CD4-positive, CD25-positive, alpha-beta regulatory T cell (primary cell): ENCODE measurements around the gene ZNF618. TPM values are rescaled to one million over a fixed set of nuclear protein-coding genes. Genes with fewer than 3 reads are reported as not detected.

Experiments
- ATAC-seq, 2 donors: fragments of 150-1000 bp; cut with Tn5 transposase; one replicate each; pipeline ENCODE4 v1.10.0; 2021; ENCODE audit warnings: low read depth in 2 of 2, moderate number of reproducible peaks in 2 of 2, moderate library complexity in 1 of 2
- DNase-seq, 3 donors: peaks; one replicate each; pipeline versions ENCODE4 v3.0.0 to v3.0.0-alpha.2; 2012 to 2022; ENCODE audit warnings: mixed read lengths in 1 of 3
- H3K27ac ChIP-seq: one replicate; pipeline ENCODE4 v1.7.0; 2013; ENCODE audit warnings: mild to moderate bottlenecking, low read length; ENCODE audit not compliant: insufficient read depth, poor library complexity, severe bottlenecking
- H3K27me3 ChIP-seq: one replicate; pipeline ENCODE4 v1.7.0; 2013; ENCODE audit warnings: low read length; ENCODE audit not compliant: control insufficient read depth, insufficient read depth
- H3K36me3 ChIP-seq: one replicate; pipeline ENCODE4 v1.7.0; 2013; ENCODE audit warnings: mild to moderate bottlenecking, low read length, moderate library complexity; ENCODE audit not compliant: control insufficient read depth, insufficient read depth
- H3K4me1 ChIP-seq: 2 replicates; pipeline ENCODE4 v1.7.0; 2013; ENCODE audit warnings: mild to moderate bottlenecking, low read length; ENCODE audit not compliant: insufficient read depth, control insufficient read depth, poor library complexity, severe bottlenecking
- H3K4me3 ChIP-seq: one replicate; pipeline ENCODE4 v1.7.0; 2013; ENCODE audit warnings: low read depth, mild to moderate bottlenecking, low read length, moderate library complexity
- H3K9me3 ChIP-seq, 2 experiments: 1 replicate in 1 of 2; 2 replicates in 1 of 2; pipeline ENCODE4 v1.7.0; 2013; ENCODE audit warnings: low read length in 2 of 2, mild to moderate bottlenecking in 1 of 2, moderate library complexity in 1 of 2; ENCODE audit not compliant: control insufficient read depth in 2 of 2
- H3K27ac Mint-ChIP-seq, 3 donors: one replicate each; pipeline ENCODE4 v1.8.0; 2020 to 2022; ENCODE audit warnings: mild to moderate bottlenecking in 3 of 3, mixed read lengths in 3 of 3, moderate library complexity in 2 of 3
- H3K27me3 Mint-ChIP-seq: one replicate; pipeline ENCODE4 v1.8.0; 2022; ENCODE audit warnings: mild to moderate bottlenecking, mixed read lengths
- H3K36me3 Mint-ChIP-seq: one replicate; pipeline ENCODE4 v1.8.0; 2020; ENCODE audit warnings: mixed read lengths
- H3K4me1 Mint-ChIP-seq, 4 donors: one replicate each; pipeline ENCODE4 v1.8.0; 2020 to 2022; ENCODE audit warnings: mixed read lengths in 4 of 4, mild to moderate bottlenecking in 1 of 4
- H3K4me3 Mint-ChIP-seq, 4 donors: one replicate each; pipeline ENCODE4 v1.8.0; 2020 to 2022; ENCODE audit warnings: mild to moderate bottlenecking in 4 of 4, mixed read lengths in 4 of 4, moderate library complexity in 3 of 4
- H3K9me3 Mint-ChIP-seq, 7 donors: one replicate each; pipeline ENCODE4 v1.8.0; 2020 to 2022; ENCODE audit warnings: mixed read lengths in 7 of 7, mild to moderate bottlenecking in 3 of 7, moderate library complexity in 2 of 7
- polyA plus RNA-seq, 4 donors: library from polyadenylated mRNA; unstranded; fragments of 300-500 nt; fragmentation: Illumina TruSeq; gene quantifications; one replicate each; pipeline ENCODE4 v1.2.3, GENCODE V29; 2021
- total RNA-seq: library from RNA; stranded (reverse); gene quantifications from one replicate; pipeline ENCODE4 v1.2.3, GENCODE V29; 2022

Gene ZNF618
- total and polyA plus RNA-seq, 5 donors from 2014 or later: 0.86 TPM; not detected in 4

GRCh38 chr9:113963696-113964494 lies 87.8 kb downstream of the ZNF618 start:
- H3K9me3 Mint-ChIP-seq: peaks cover 0 to 2% (median 0%) of the 10 kb centered on the region in 7 donors
- DNase-seq (no peak), ATAC-seq (no peak)
- Histone ChIP-seq H3K4me3 (no peak overlapping the region), H3K4me1 (no peaks in the 10 kb centered on the region), H3K9me3 (no peaks in the 10 kb centered on the region), H3K36me3 (no peaks in the 10 kb centered on the region), H3K27me3 (no peaks in the 10 kb centered on the region), H3K27ac (no peak overlapping the region)
- no peaks in the 10 kb centered on the region for H3K36me3 Mint-ChIP-seq
- H3K27ac Mint-ChIP-seq: no peak overlapping the region
- H3K27me3 Mint-ChIP-seq: peaks cover 5% of the 10 kb centered on the region
- H3K4me3 Mint-ChIP-seq: no peak overlapping the region
- no peaks in the 10 kb centered on the region for H3K4me1 Mint-ChIP-seq

GRCh38 chr9:113964495-113965170 lies 88.5 kb downstream of the ZNF618 start:
- no peak overlapping the region for H3K4me3 Mint-ChIP-seq
- peaks cover 0 to 2% (median 0%) of the 10 kb centered on the region in 7 donors for H3K9me3 Mint-ChIP-seq
- Histone ChIP-seq H3K36me3 (no peaks in the 10 kb centered on the region), H3K4me3 (no peak overlapping the region), H3K9me3 (no peaks in the 10 kb centered on the region), H3K27ac (no peak overlapping the region), H3K4me1 (no peaks in the 10 kb centered on the region), H3K27me3 (no peaks in the 10 kb centered on the region)
- H3K27ac Mint-ChIP-seq: no peak overlapping the region
- H3K4me1 Mint-ChIP-seq: no peaks in the 10 kb centered on the region
- DNase-seq (no peak), ATAC-seq (no peak)
- H3K27me3 Mint-ChIP-seq: peaks cover 5% of the 10 kb centered on the region
- H3K36me3 Mint-ChIP-seq: no peaks in the 10 kb centered on the region

- Histone ChIP-seq H3K4me3 (no peak overlapping the region), H3K36me3 (no peaks in the 10 kb centered on the region), H3K27ac (no peak overlapping the region), H3K27me3 (no peaks in the 10 kb centered on the region), H3K4me1 (no peaks in the 10 kb centered on the region), H3K9me3 (no peaks in the 10 kb centered on the region)
- no peak for DNase-seq
- no peak for ATAC-seq
- Mint-ChIP-seq H3K4me1 (no peaks in the 10 kb centered on the region), H3K4me3 (no peak overlapping the region), H3K9me3 (peaks cover 0 to 2% (median 0%) of the 10 kb centered on the region in 7 donors), H3K27me3 (no peaks in the 10 kb centered on the region), H3K36me3 (no peaks in the 10 kb centered on the region), H3K27ac (no peak overlapping the region)
These were observed 90.3 kb downstream of the ZNF618 start for GRCh38 chr9:113966394-113966793.

GRCh38 chr9:113967380-113967779 lies 91.3 kb downstream of the ZNF618 start:
- ATAC-seq: no peak
- Histone ChIP-seq H3K36me3 (no peaks in the 10 kb centered on the region), H3K4me1 (no peaks in the 10 kb centered on the region), H3K4me3 (no peak overlapping the region), H3K27me3 (no peaks in the 10 kb centered on the region), H3K9me3 (no peaks in the 10 kb centered on the region), H3K27ac (no peak overlapping the region)
- DNase-seq: no peak
- H3K27me3 Mint-ChIP-seq: no peaks in the 10 kb centered on the region
- H3K4me3 Mint-ChIP-seq: no peak overlapping the region
- peaks cover 0 to 2% (median 0%) of the 10 kb centered on the region in 7 donors for H3K9me3 Mint-ChIP-seq
- no peak overlapping the region for H3K27ac Mint-ChIP-seq
- no peaks in the 10 kb centered on the region for H3K36me3 Mint-ChIP-seq
- no peaks in the 10 kb centered on the region for H3K4me1 Mint-ChIP-seq

DNA sequence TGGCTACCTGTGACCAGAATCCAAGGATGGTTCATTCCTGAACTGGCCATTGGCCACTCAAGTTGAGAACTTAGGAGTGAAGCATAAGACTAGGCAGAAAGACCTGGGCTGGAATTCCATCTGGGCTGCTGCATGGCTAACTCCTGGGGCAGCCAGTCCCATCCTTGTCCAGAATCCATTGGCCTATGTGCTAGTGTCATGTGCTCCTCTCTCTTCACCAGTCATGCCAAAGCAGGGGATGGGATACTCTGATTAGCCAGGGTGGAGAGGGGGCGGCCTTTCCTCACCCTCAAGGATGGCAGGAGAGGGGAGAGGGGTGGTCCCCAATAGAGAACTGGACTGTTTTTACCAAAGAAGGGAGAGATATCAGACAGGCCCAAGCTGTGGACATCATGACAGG lies 93.2 kb downstream of the ZNF618 start:
- H3K36me3 ChIP-seq: no peaks in the 10 kb centered on the region
- Mint-ChIP-seq H3K36me3 (no peaks in the 10 kb centered on the region), H3K4me1 (no peaks in the 10 kb centered on the region), H3K9me3 (no peaks in the 10 kb centered on the region), H3K27me3 (no peaks in the 10 kb centered on the region), H3K27ac (no peak overlapping the region), H3K4me3 (no peak overlapping the region)
- DNase-seq (no peak), ATAC-seq (no peak)
- H3K4me3 ChIP-seq: no peak overlapping the region
- no peaks in the 10 kb centered on the region for H3K9me3 ChIP-seq
- no peak overlapping the region for H3K27ac ChIP-seq
- no peaks in the 10 kb centered on the region for H3K4me1 ChIP-seq
- no peaks in the 10 kb centered on the region for H3K27me3 ChIP-seq

DNA sequence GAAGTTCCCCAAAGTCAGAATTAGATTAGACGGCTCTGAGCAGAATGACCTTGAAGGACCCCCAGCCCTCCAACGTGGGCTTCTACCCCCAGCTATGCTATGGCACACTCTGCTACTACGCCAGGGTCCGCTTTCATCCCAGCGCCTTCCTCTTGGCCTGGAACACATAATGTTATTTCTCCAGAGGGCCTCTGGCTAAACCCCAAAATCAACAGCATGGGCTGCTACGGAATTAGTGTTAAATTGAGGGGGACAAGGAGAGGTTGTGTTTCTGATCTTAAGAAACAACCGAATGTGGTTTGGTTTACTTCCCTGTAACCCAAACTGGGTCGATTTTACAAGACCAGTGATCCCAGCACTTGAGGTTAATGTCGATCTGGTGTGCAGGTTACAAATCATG lies 97.1 kb downstream of the ZNF618 start:
- Histone ChIP-seq H3K4me3 (no peak overlapping the region), H3K4me1 (no peaks in the 10 kb centered on the region), H3K9me3 (no peaks in the 10 kb centered on the region), H3K36me3 (no peaks in the 10 kb centered on the region), H3K27ac (no peak overlapping the region), H3K27me3 (no peaks in the 10 kb centered on the region)
- no peaks in the 10 kb centered on the region for H3K27me3 Mint-ChIP-seq
- H3K27ac Mint-ChIP-seq: no peak overlapping the region
- no peaks in the 10 kb centered on the region for H3K9me3 Mint-ChIP-seq
- DNase-seq (no peak), ATAC-seq (no peak)
- H3K4me1 Mint-ChIP-seq: no peaks in the 10 kb centered on the region
- H3K4me3 Mint-ChIP-seq: no peak overlapping the region
- no peaks in the 10 kb centered on the region for H3K36me3 Mint-ChIP-seq

DNA sequence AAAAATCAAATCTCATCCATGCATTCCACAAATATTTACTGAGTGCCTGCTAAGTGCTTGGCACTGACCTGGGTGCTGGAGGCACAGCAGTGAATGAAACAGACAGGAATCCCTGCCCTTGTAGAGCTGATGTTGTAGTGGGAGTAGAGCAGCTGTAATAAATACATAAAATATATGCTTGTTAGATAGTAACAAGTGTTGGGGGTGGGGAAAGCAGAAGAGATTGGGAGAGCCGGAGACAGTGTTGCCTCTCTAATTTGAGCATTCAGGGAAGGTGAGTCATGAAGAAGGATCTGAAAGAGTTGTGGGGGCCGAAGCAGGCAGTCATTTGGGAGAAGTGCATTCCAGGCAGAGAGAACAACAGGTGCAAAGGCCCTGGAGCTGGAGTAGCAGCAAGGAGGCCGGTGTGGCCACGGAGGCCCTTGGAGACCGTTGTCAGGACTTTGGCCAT lies 97.9 kb downstream of the ZNF618 start:
- Mint-ChIP-seq H3K27ac (no peak overlapping the region), H3K27me3 (no peaks in the 10 kb centered on the region), H3K36me3 (no peaks in the 10 kb centered on the region), H3K4me1 (no peaks in the 10 kb centered on the region), H3K4me3 (no peak overlapping the region), H3K9me3 (no peaks in the 10 kb centered on the region)
- Histone ChIP-seq H3K4me3 (no peak overlapping the region), H3K36me3 (no peaks in the 10 kb centered on the region), H3K27me3 (no peaks in the 10 kb centered on the region), H3K9me3 (no peaks in the 10 kb centered on the region), H3K27ac (no peak overlapping the region), H3K4me1 (no peaks in the 10 kb centered on the region)
- no peak for DNase-seq
- no peak for ATAC-seq

DNA sequence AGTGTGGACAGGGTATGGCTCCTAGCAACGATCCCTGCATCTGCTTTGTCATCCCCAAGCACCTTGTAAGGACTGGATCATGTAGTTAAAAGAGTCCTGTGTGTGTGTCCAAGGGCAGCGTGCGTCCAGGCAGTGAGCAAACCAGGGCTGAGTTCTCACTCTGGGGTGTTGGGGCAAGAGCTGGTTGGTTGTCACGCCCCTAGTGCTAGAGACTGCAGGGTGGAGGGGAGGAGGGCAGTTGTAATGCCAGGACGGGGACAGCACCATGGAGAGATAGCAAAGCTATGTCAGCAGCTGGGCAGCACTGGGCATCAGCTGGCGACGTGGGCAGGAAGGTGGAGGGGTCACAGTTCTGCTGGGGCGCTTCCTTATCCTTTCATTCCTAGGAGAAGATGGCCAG lies 100.8 kb downstream of the ZNF618 start:
- no peak overlapping the region for H3K4me3 ChIP-seq
- Mint-ChIP-seq H3K4me3 (no peak overlapping the region), H3K36me3 (no peaks in the 10 kb centered on the region), H3K4me1 (no peaks in the 10 kb centered on the region), H3K9me3 (no peaks in the 10 kb centered on the region), H3K27me3 (no peaks in the 10 kb centered on the region), H3K27ac (peak overlapping the region in 1 of 3 donors; percentile 16)
- no peaks in the 10 kb centered on the region for H3K36me3 ChIP-seq
- no peak overlapping the region for H3K27ac ChIP-seq
- H3K27me3 ChIP-seq: no peaks in the 10 kb centered on the region
- H3K4me1 ChIP-seq: no peaks in the 10 kb centered on the region
- no peaks in the 10 kb centered on the region for H3K9me3 ChIP-seq
- ATAC-seq (no peak), DNase-seq (no peak)
